Panc1 (cell line): ENCODE measurements around the gene C6orf89.

Experiments
- POLR2AphosphoS5 ChIP-seq: IDR thresholded peaks from 2 replicates; pipeline ENCODE4 v1.6.1; 2012; ENCODE audit warnings: mild to moderate bottlenecking, low read depth, low read length, moderate library complexity
- SIN3A ChIP-seq: IDR thresholded peaks from 2 replicates; pipeline ENCODE4 v1.6.1; 2012; ENCODE audit warnings: low read depth, mild to moderate bottlenecking, low read length, moderate library complexity, borderline replicate concordance; ENCODE audit not compliant: insufficient read depth
- TCF7L2 ChIP-seq: IDR thresholded peaks from 2 replicates; pipeline ENCODE4 v1.6.1; 2011; ENCODE audit warnings: mild to moderate bottlenecking, low read depth, low read length, inconsistent platforms
- TF ChIP-seq, protein P1 (sequence below): fragments of 450-650 bp; IDR thresholded peaks from 2 replicates; pipeline ENCODE4 v1.5.1; 2017; ENCODE audit warnings: mild to moderate bottlenecking
- TF ChIP-seq, protein P2 (sequence below), 2 experiments: IDR thresholded peaks; 2 replicates each; pipeline ENCODE4 v1.6.1; 2011 to 2012; ENCODE audit warnings: low read depth in 2 of 2, control low read depth in 1 of 2, low read length in 1 of 2, mild to moderate bottlenecking in 1 of 2, moderate library complexity in 1 of 2; ENCODE audit not compliant: insufficient read depth in 1 of 2

DNA sequence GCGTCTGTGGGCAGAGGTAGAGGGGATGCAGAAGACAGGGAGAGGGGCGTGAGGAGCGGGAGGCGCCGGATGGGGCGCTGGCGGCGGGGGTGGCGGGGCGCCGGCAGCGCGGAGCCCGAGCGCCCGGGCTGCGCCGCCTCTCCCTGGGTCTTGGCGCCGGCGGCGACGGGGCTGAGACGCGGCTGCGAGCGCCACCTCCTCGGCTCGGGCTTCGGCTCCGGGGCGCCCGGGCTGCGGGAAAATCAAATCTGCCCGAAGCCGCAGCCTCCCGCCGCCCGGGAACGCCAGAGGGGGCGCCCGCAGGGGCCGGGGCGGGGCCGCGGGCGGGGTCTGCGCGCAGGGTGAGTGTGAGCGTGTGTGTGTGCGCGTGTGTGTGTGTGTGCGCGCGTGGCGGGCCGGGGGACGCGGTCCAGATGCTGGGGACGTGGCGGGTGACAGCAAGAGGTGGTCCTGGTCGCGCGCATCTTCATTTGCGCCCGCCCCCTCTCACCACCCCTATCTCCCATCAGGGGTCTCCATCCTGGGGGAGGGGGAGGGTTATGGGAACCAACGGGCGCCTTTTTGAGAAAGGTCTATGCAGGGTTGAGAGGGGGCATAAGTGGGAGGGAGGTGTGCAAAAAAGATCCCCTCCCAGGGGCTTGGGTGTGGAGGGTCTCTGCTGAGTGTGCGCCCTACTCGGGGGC is 45.9 kb upstream of the C6orf89 start:
- TF ChIP-seq SIN3A, result no peak
- TF ChIP-seq, protein P1, sequence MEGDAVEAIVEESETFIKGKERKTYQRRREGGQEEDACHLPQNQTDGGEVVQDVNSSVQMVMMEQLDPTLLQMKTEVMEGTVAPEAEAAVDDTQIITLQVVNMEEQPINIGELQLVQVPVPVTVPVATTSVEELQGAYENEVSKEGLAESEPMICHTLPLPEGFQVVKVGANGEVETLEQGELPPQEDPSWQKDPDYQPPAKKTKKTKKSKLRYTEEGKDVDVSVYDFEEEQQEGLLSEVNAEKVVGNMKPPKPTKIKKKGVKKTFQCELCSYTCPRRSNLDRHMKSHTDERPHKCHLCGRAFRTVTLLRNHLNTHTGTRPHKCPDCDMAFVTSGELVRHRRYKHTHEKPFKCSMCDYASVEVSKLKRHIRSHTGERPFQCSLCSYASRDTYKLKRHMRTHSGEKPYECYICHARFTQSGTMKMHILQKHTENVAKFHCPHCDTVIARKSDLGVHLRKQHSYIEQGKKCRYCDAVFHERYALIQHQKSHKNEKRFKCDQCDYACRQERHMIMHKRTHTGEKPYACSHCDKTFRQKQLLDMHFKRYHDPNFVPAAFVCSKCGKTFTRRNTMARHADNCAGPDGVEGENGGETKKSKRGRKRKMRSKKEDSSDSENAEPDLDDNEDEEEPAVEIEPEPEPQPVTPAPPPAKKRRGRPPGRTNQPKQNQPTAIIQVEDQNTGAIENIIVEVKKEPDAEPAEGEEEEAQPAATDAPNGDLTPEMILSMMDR, result peak; percentile 77; the same call in 1 of the 2 replicates
- no peak for TF ChIP-seq POLR2AphosphoS5
- no peak for TF ChIP-seq TCF7L2
- TF ChIP-seq, protein P2, sequence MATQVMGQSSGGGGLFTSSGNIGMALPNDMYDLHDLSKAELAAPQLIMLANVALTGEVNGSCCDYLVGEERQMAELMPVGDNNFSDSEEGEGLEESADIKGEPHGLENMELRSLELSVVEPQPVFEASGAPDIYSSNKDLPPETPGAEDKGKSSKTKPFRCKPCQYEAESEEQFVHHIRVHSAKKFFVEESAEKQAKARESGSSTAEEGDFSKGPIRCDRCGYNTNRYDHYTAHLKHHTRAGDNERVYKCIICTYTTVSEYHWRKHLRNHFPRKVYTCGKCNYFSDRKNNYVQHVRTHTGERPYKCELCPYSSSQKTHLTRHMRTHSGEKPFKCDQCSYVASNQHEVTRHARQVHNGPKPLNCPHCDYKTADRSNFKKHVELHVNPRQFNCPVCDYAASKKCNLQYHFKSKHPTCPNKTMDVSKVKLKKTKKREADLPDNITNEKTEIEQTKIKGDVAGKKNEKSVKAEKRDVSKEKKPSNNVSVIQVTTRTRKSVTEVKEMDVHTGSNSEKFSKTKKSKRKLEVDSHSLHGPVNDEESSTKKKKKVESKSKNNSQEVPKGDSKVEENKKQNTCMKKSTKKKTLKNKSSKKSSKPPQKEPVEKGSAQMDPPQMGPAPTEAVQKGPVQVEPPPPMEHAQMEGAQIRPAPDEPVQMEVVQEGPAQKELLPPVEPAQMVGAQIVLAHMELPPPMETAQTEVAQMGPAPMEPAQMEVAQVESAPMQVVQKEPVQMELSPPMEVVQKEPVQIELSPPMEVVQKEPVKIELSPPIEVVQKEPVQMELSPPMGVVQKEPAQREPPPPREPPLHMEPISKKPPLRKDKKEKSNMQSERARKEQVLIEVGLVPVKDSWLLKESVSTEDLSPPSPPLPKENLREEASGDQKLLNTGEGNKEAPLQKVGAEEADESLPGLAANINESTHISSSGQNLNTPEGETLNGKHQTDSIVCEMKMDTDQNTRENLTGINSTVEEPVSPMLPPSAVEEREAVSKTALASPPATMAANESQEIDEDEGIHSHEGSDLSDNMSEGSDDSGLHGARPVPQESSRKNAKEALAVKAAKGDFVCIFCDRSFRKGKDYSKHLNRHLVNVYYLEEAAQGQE (IDR thresholded peaks at IDR 0.05; ENCODE audit: insufficient read depth in 1 of 2, low read depth in 2 of 2, low read length in 1 of 2), result no peak
